H9 (cell line): ENCODE measurements around the gene COPS9. TPM values are rescaled to one million over a fixed set of nuclear protein-coding genes. Genes with fewer than 3 reads are reported as not detected.

ENCODE experiments used
- DNase-seq: peaks from one replicate; pipeline ENCODE4 v3.0.0-alpha.2; 2017
- H2AFZ ChIP-seq: one replicate; pipeline ENCODE4 v1.6.1; 2013; ENCODE audit warnings: mild to moderate bottlenecking, low read length, control low read depth, moderate library complexity
- H2AK5ac ChIP-seq: 2 replicates; pipeline ENCODE4 v1.6.1; 2013; ENCODE audit warnings: low read length, control low read depth, mixed read lengths; ENCODE audit not compliant: insufficient read length
- H2BK120ac ChIP-seq: one replicate; pipeline ENCODE4 v1.6.1; 2013; ENCODE audit warnings: low read depth, mild to moderate bottlenecking, low read length, control low read depth, inconsistent platforms; ENCODE audit not compliant: poor library complexity, severe bottlenecking
- H2BK12ac ChIP-seq: 2 replicates; pipeline ENCODE4 v1.6.1; 2013; ENCODE audit warnings: low read length, control low read depth, mixed read lengths, low read depth; ENCODE audit not compliant: insufficient read length
- H2BK15ac ChIP-seq: 2 replicates; pipeline ENCODE4 v1.6.1; 2013; ENCODE audit warnings: low read depth, low read length, control low read depth
- H2BK20ac ChIP-seq: one replicate; pipeline ENCODE4 v1.6.1; 2013; ENCODE audit warnings: low read depth, mild to moderate bottlenecking, low read length, control low read depth, inconsistent platforms; ENCODE audit not compliant: poor library complexity, severe bottlenecking
- H2BK5ac ChIP-seq: 2 replicates; pipeline ENCODE4 v1.6.1; 2013; ENCODE audit warnings: low read length, control low read depth, mixed read lengths; ENCODE audit not compliant: insufficient read length
- H3K14ac ChIP-seq: 2 replicates; pipeline ENCODE4 v1.6.1; 2013; ENCODE audit warnings: low read length, control low read depth; ENCODE audit not compliant: insufficient read depth
- H3K18ac ChIP-seq: 2 replicates; pipeline ENCODE4 v1.6.1; 2013; ENCODE audit warnings: low read depth, mild to moderate bottlenecking, mixed read lengths, low read length, control low read depth; ENCODE audit not compliant: insufficient read length
- H3K23ac ChIP-seq: 2 replicates; pipeline ENCODE4 v1.6.1; 2013; ENCODE audit warnings: low read length, control low read depth, mixed read lengths, low read depth; ENCODE audit not compliant: insufficient read length
- H3K23me2 ChIP-seq: 2 replicates; pipeline ENCODE4 v1.6.1; 2013; ENCODE audit warnings: low read depth, mild to moderate bottlenecking, mixed read lengths, low read length, control low read depth; ENCODE audit not compliant: insufficient read length, poor library complexity, severe bottlenecking
- H3K27ac ChIP-seq: 2 replicates; pipeline ENCODE4 v1.5.1; 2013; ENCODE audit warnings: low read length, control low read depth, mixed read lengths, low read depth; ENCODE audit not compliant: insufficient read length
- H3K27me3 ChIP-seq: 2 replicates; pipeline ENCODE4 v1.6.1; 2013; ENCODE audit warnings: low read length, control low read depth, inconsistent platforms; ENCODE audit not compliant: insufficient read depth
- H3K4ac ChIP-seq: 2 replicates; pipeline ENCODE4 v1.6.1; 2013; ENCODE audit warnings: low read depth, mild to moderate bottlenecking, control low read depth, inconsistent platforms, low read length, moderate library complexity
- H3K4me1 ChIP-seq: 2 replicates; pipeline ENCODE4 v1.6.1; 2013; ENCODE audit warnings: low read length, control low read depth, inconsistent platforms; ENCODE audit not compliant: insufficient read depth
- H3K4me2 ChIP-seq: 2 replicates; pipeline ENCODE4 v1.6.1; 2013; ENCODE audit warnings: low read length, control low read depth, mixed read lengths; ENCODE audit not compliant: insufficient read length, insufficient read depth
- H3K56ac ChIP-seq: 2 replicates; pipeline ENCODE4 v1.6.1; 2013; ENCODE audit warnings: low read depth, mild to moderate bottlenecking, mixed read lengths, low read length, control low read depth; ENCODE audit not compliant: insufficient read length
- H3K79me1 ChIP-seq: 2 replicates; pipeline ENCODE4 v1.6.1; 2013; ENCODE audit warnings: low read depth, mild to moderate bottlenecking, moderate library complexity, low read length, control low read depth, inconsistent platforms; ENCODE audit not compliant: insufficient read depth, poor library complexity, severe bottlenecking
- H3K79me2 ChIP-seq: 2 replicates; pipeline ENCODE4 v1.6.1; 2013; ENCODE audit warnings: low read length, control low read depth, inconsistent platforms; ENCODE audit not compliant: insufficient read depth
- H3K9ac ChIP-seq: 2 replicates; pipeline ENCODE4 v1.6.1; 2013; ENCODE audit warnings: low read length, control low read depth, mixed read lengths; ENCODE audit not compliant: insufficient read length; ENCODE audit errors: extremely low read depth
- H3K9me3 ChIP-seq: one replicate; pipeline ENCODE4 v1.6.1; 2013; ENCODE audit warnings: low read depth, low read length, inconsistent platforms; ENCODE audit not compliant: control insufficient read depth
- H3T11ph ChIP-seq: one replicate; pipeline ENCODE4 v1.6.1; 2013; ENCODE audit warnings: mild to moderate bottlenecking, low read length, control low read depth, inconsistent platforms
- H4K20me1 ChIP-seq: one replicate; pipeline ENCODE4 v1.6.1; 2013; ENCODE audit not compliant: control insufficient read depth, insufficient read length, insufficient read depth
- H4K5ac ChIP-seq: 2 replicates; pipeline ENCODE4 v1.6.1; 2013; ENCODE audit warnings: low read depth, mild to moderate bottlenecking, mixed read lengths, low read length, control low read depth; ENCODE audit not compliant: insufficient read length
- H4K8ac ChIP-seq: replicated peaks from 2 replicates; pipeline ENCODE4 v1.6.1; 2013; ENCODE audit warnings: low read length, control low read depth, mixed read lengths, low read depth; ENCODE audit not compliant: insufficient read length
- H4K91ac ChIP-seq: 2 replicates; pipeline ENCODE4 v1.6.1; 2013; ENCODE audit warnings: low read depth, mild to moderate bottlenecking, moderate library complexity, mixed read lengths, low read length, control low read depth; ENCODE audit not compliant: insufficient read length
- H3K27ac Mint-ChIP-seq, 3 experiments: 2 replicates in 2 of 3; 3 replicates in 1 of 3; pipeline ENCODE4 v1.8.0; 2020 to 2021; ENCODE audit warnings: mixed read lengths in 3 of 3, mild to moderate bottlenecking in 1 of 3, moderate library complexity in 1 of 3
- H3K27me3 Mint-ChIP-seq: 2 replicates; pipeline ENCODE4 v1.8.0; 2021; ENCODE audit warnings: low read depth, mild to moderate bottlenecking, moderate library complexity, mixed read lengths
- H3K36me3 Mint-ChIP-seq, 3 experiments: 2 replicates in 2 of 3; 3 replicates in 1 of 3; pipeline ENCODE4 v1.8.0; 2020 to 2021; ENCODE audit warnings: low read depth in 3 of 3, mixed read lengths in 3 of 3; ENCODE audit not compliant: insufficient read depth in 1 of 3
- H3K4me1 Mint-ChIP-seq, 2 experiments: 2 replicates each; pipeline ENCODE4 v1.8.0; 2020; ENCODE audit warnings: mixed read lengths in 2 of 2
- H3K4me3 Mint-ChIP-seq, 2 experiments: 2 replicates in 1 of 2; 3 replicates in 1 of 2; pipeline ENCODE4 v1.8.0; 2020 to 2021; ENCODE audit warnings: mild to moderate bottlenecking in 2 of 2, mixed read lengths in 2 of 2, moderate library complexity in 1 of 2
- H3K9me3 Mint-ChIP-seq, 2 experiments: 2 replicates in 1 of 2; 3 replicates in 1 of 2; pipeline ENCODE4 v1.8.0; 2020; ENCODE audit warnings: mild to moderate bottlenecking in 2 of 2, mixed read lengths in 2 of 2, moderate library complexity in 1 of 2
- WGBS: extraction: QIAGEN DNeasy Blood & Tissue Kit; methylation state at CpG from one replicate; pipeline ENCODE4 v1.1.7; 2013; ENCODE audit warnings: missing lambda C conversion rate, low lambda C conversion rate, mixed read lengths; ENCODE audit not compliant: insufficient read length; ENCODE audit errors: extremely low coverage; 5-methylcytosine and 5-hydroxymethylcytosine counted together
- total RNA-seq: library from RNA; stranded (reverse); gene quantifications from 2 replicates; pipeline ENCODE4 v1.2.1, GENCODE V29; 2021
- TF ChIP-seq, protein P1 (sequence below): fragments of 200-600 bp; sonication (generic); conservative IDR thresholded peaks from 3 replicates; pipeline ENCODE4 v1.8.0; 2021; ENCODE audit warnings: antibody characterized with exemption, mild to moderate bottlenecking

COPS9 gene
- total RNA-seq, 1 experiment from 2014 or later, result 142 TPM

DNA sequence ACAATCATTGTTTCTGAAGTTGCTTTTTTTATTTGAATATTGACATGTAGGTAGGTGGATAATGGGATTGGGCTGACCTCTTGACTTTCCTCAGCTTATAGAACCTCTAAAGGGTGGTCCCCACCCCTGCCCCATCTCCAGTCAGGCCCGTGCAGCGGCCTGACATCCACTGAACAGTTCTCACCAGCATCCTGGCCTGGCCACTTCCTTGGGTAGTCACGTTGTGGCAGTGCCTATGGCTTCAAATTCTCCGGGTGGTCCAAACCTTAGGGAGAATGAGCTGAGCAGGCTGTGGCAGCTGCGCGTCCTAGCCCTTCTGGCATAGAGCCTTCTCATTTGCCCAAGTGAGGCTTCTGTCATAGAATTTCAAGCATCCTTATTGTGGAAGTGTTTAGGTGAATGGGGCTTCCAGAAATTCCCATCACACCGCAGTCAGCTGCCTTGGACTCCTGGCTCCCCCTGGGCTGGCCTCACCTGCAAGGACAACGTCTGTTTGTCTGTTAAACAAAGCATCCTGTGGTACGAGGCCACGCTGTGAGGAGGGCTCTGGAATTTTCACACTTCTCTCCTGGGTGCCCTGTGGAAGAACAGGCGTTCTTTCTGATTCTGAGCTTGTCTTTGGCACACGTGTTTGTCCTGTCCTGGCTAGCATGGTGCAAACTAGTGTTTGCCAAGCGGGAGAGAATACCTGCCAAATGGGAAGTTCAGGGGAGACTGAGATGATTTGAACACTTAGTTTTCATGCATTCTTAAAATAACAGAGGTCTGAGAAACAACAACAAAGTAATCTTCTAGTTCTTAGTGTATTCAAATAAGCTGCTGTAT, 36.2 kb upstream of the COPS9 start:
- H3K9me3 ChIP-seq, result no peaks in the 10 kb centered on the region
- Mint-ChIP-seq H3K36me3 (peaks cover 0 to 4% (median 0%) of the 10 kb centered on the region in 3 experiments; a peak in 1 of 7 replicates), H3K27ac (peak overlapping the region in 1 of 3 experiments; percentile 73; a peak in 1 of 7 replicates), H3K27me3 (peaks cover 10% of the 10 kb centered on the region), H3K4me3 (no peak overlapping the region), H3K4me1 (0 out of 4 replicates have a peak, but pooled peaks cover 0 to 2% of the 10 kb centered on the region in 2 experiments), H3K9me3 (peaks cover 4% of the 10 kb centered on the region in 2 experiments; a peak in 1 of 5 replicates)
- no peak overlapping the region for H4K91ac ChIP-seq
- H4K5ac ChIP-seq, result no peak overlapping the region
- no peak overlapping the region for H3K18ac ChIP-seq
- H3K14ac ChIP-seq, result no peak overlapping the region
- H3K79me1 ChIP-seq, result no peaks in the 10 kb centered on the region
- H4K20me1 ChIP-seq, result no peaks in the 10 kb centered on the region
- H3K79me2 ChIP-seq, result no peaks in the 10 kb centered on the region
- no peaks in the 10 kb centered on the region for H3K23me2 ChIP-seq
- no peak overlapping the region for H2BK20ac ChIP-seq
- whole genome bisulfite sequencing, result no CpG with 5 or more reads among the region's 13 CpGs
- no peak overlapping the region for H4K8ac ChIP-seq
- no peak overlapping the region for H2AFZ ChIP-seq
- no peak overlapping the region for H3K4ac ChIP-seq
- no peak overlapping the region for H3K56ac ChIP-seq
- TF ChIP-seq, protein P1, sequence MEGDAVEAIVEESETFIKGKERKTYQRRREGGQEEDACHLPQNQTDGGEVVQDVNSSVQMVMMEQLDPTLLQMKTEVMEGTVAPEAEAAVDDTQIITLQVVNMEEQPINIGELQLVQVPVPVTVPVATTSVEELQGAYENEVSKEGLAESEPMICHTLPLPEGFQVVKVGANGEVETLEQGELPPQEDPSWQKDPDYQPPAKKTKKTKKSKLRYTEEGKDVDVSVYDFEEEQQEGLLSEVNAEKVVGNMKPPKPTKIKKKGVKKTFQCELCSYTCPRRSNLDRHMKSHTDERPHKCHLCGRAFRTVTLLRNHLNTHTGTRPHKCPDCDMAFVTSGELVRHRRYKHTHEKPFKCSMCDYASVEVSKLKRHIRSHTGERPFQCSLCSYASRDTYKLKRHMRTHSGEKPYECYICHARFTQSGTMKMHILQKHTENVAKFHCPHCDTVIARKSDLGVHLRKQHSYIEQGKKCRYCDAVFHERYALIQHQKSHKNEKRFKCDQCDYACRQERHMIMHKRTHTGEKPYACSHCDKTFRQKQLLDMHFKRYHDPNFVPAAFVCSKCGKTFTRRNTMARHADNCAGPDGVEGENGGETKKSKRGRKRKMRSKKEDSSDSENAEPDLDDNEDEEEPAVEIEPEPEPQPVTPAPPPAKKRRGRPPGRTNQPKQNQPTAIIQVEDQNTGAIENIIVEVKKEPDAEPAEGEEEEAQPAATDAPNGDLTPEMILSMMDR, result no peak
- no peak overlapping the region for H3K23ac ChIP-seq
- H3T11ph ChIP-seq, result no peak overlapping the region
- no peak for DNase-seq
- H3K4me2 ChIP-seq, result no peak overlapping the region
- H2BK12ac ChIP-seq, result no peak overlapping the region
- H2BK15ac ChIP-seq, result no peak overlapping the region
- H3K4me1 ChIP-seq, result no peaks in the 10 kb centered on the region
- no peak overlapping the region for H3K27ac ChIP-seq
- no peak overlapping the region for H2BK5ac ChIP-seq
- no peak overlapping the region for H2AK5ac ChIP-seq
- H3K27me3 ChIP-seq, result no peaks in the 10 kb centered on the region
- no peak overlapping the region for H2BK120ac ChIP-seq
- H3K9ac ChIP-seq, result no peak overlapping the region
